GM21390 (cell line): ENCODE data around the gene QRICH2.
"Not testable (repeated sequence)": the region's sequence is repeated elsewhere in the genome, so short reads cannot be mapped to it uniquely, and the experiment has no call there.

Experiments used
- ATAC-seq: cut with Tn5 transposase; IDR thresholded peaks from one replicate; pipeline ENCODE4 v1.9.1; 2021; ENCODE audit not compliant: unreplicated experiment

QRICH2 gene

GRCh38 chr17:76333673-76334505 lies 25.8 kb upstream of the QRICH2 start:
- no peak for ATAC-seq

- no peak for ATAC-seq
Observed at GRCh38 chr17:76331083-76331482, 23.0 kb upstream of the QRICH2 start.

GRCh38 chr17:76329664-76330063 lies 21.6 kb upstream of the QRICH2 start:
- ATAC-seq = no peak

GRCh38 chr17:76327696-76328095 lies 19.6 kb upstream of the QRICH2 start:
- ATAC-seq = no peak

GRCh38 chr17:76326306-76326705 lies 18.2 kb upstream of the QRICH2 start:
- ATAC-seq = no peak

- ATAC-seq = no peak
Observed at GRCh38 chr17:76318586-76318985, 10.5 kb upstream of the QRICH2 start.

- no peak for ATAC-seq
Observed at GRCh38 chr17:76317535-76317934, 9.5 kb upstream of the QRICH2 start.

- no peak for ATAC-seq
Observed at GRCh38 chr17:76314392-76315227, 6.5 kb upstream of the QRICH2 start.

GRCh38 chr17:76312735-76313134 lies 4.7 kb upstream of the QRICH2 start:
- ATAC-seq = no peak

- no peak for ATAC-seq
Observed at GRCh38 chr17:76309461-76309860, 1.4 kb upstream of the QRICH2 start.

GRCh38 chr17:76307299-76307965 lies 644 bp downstream of the QRICH2 start:
- ATAC-seq = no peak

GRCh38 chr17:76305135-76305454 lies 3.0 kb downstream of the QRICH2 start:
- not testable (repeated sequence) for ATAC-seq

- ATAC-seq = no peak
Observed at GRCh38 chr17:76304226-76305134, 3.6 kb downstream of the QRICH2 start.

- ATAC-seq = no peak
Observed at GRCh38 chr17:76297436-76297835, 10.6 kb downstream of the QRICH2 start.

- ATAC-seq = no peak
Observed at GRCh38 chr17:76296889-76297288, 11.2 kb downstream of the QRICH2 start.

- ATAC-seq = no peak
Observed at GRCh38 chr17:76296186-76296585, 11.9 kb downstream of the QRICH2 start.

- no peak for ATAC-seq
Observed at GRCh38 chr17:76293106-76293505, 15.0 kb downstream of the QRICH2 start.

GRCh38 chr17:76292567-76292966 lies 15.5 kb downstream of the QRICH2 start:
- ATAC-seq = no peak

GRCh38 chr17:76281573-76282371 lies 26.3 kb downstream of the QRICH2 start:
- no peak for ATAC-seq

- ATAC-seq = no peak
Observed at GRCh38 chr17:76280650-76281049, 27.4 kb downstream of the QRICH2 start.
